Heart right ventricle (tissue), 16 donors: ENCODE measurements around the gene MCM5. TPM values are rescaled to one million over a fixed set of nuclear protein-coding genes. Genes with fewer than 3 reads are reported as not detected.

ENCODE experiments used
- ATAC-seq, 8 donors: fragments of 200-7000 bp; cut with Tn5 transposase; one replicate each; pipeline ENCODE4 v1.9.1; 2020; ENCODE audit warnings: mild to moderate bottlenecking in 8 of 8, moderate library complexity in 8 of 8, moderate number of reproducible peaks in 1 of 8
- DNase-seq, 2 donors: peaks; one replicate each; pipeline ENCODE4 v3.0.0-alpha.2; 2020
- H3K27ac ChIP-seq, 10 donors: fragments of 200-600 bp; sonication (generic) in 2 of 10; one replicate each; pipeline versions ENCODE4 v1.5.0 to v1.8.0; 2020 to 2022; ENCODE audit warnings: mild to moderate bottlenecking in 3 of 10
- H3K27me3 ChIP-seq, 7 donors: fragments of 200-600 bp; one replicate each; pipeline ENCODE4 v1.8.0; 2021 to 2022; ENCODE audit warnings: mild to moderate bottlenecking in 2 of 7
- H3K36me3 ChIP-seq, 9 donors: fragments of 200-600 bp; sonication (generic) in 1 of 9; one replicate each; pipeline versions ENCODE4 v1.5.0 to v1.8.0; 2020 to 2022; ENCODE audit warnings: mild to moderate bottlenecking in 2 of 9
- H3K4me1 ChIP-seq, 9 donors: fragments of 200-600 bp; sonication (generic) in 1 of 9; one replicate each; pipeline versions ENCODE4 v1.5.0 to v1.8.0; 2020 to 2022; ENCODE audit warnings: mild to moderate bottlenecking in 4 of 9
- H3K4me3 ChIP-seq, 10 donors: fragments of 200-600 bp; sonication (generic) in 2 of 10; one replicate each; pipeline versions ENCODE4 v1.5.0 to v1.8.0; 2020 to 2022; ENCODE audit warnings: mild to moderate bottlenecking in 7 of 10, moderate library complexity in 2 of 10
- H3K9me3 ChIP-seq, 11 donors: fragments of 200-600 bp in 10 of 11; sonication (generic) in 2 of 11; one replicate each; pipeline versions ENCODE4 v1.5.0 to v1.8.0; 2013 to 2022; ENCODE audit warnings: mild to moderate bottlenecking in 2 of 11, control low read depth in 1 of 11, moderate library complexity in 1 of 11
- CTCF ChIP-seq, 9 donors: fragments of 200-600 bp; sonication (generic) in 2 of 9; IDR thresholded peaks; one replicate each; pipeline versions ENCODE4 v1.5.0 to v1.8.0; 2021 to 2022; ENCODE audit warnings: antibody characterized with exemption in 9 of 9, mild to moderate bottlenecking in 5 of 9, moderate library complexity in 1 of 9
- WGBS, 2 donors: extraction: QIAGEN DNeasy Blood & Tissue Kit; methylation state at CpG; one replicate each; pipeline ENCODE4 v1.1.7; 2013; ENCODE audit warnings: inconsistent platforms in 1 of 2; 5-methylcytosine and 5-hydroxymethylcytosine counted together
- intact Hi-C, 10 donors: fragments of 100-400 bp; cut with DNase I; formaldehyde crosslinking; loops; one replicate each; pipeline versions ENCODE4 v1.11.1 to v1.14.2; 2022
- polyA plus RNA-seq, 2 donors: library from polyadenylated mRNA; stranded (reverse); fragments of 200-250 nt; gene quantifications; one replicate each; pipeline ENCODE4 v1.2.3, GENCODE V29; 2013
- total RNA-seq, 10 donors: library from RNA; stranded (reverse); fragmentation: NEBNext Ultra II Directional in 3 of 10; extraction: Animal tissue kit (Norgen Biotek cat#: 25700) in 3 of 10; gene quantifications; one replicate each; pipeline versions ENCODE4 v1.2.1 to v1.2.4, GENCODE V29; 2021 to 2023
- donor health status: Arrhythmogenic right ventricular cardiomyopathy.
- donor health status: ischemic (EF 13 %, LVEDD 7.1; RV severe dilation, severe dysfunction).
- donor health status: healthy with polysubstance abuse.
- donor health status: DM: no; HTN: yes; CAD: no.
- donor health status: DM: no; HTN: no; CAD: no.
- donor health status: ischemic (EF 25% LVEDD 6.9; RV normal size, moderate dysfunction).
- donor health status: ischemic (EF 25% LVEDD 5.7; RV mildly dilated, moderate dysfunction).
- donor health status: healthy.
- donor health status: DM: yes; HTN: yes; CAD: no.
- donor health status: Ischemic cardiomyopathy.
- donor health status: ischemic (EF 35%, LVEDD 5.7; RV mildly dilated, moderate dysfunction).
- donor health status: nonischemic (EF 11% LVEDD 7.7; RV severe dilation, severe dysfunction).
- donor health status: DM: yes; HTN: yes; CAD: no.
- donor health status: PGD.
- donor health status: ischemic (EF 29% LVEDD 5.4; RV normal size, mild dysfunction).
- donor health status: nonischemic (EF 23%, LVEDD 6.1; RV moderate dilation, normal function).

The MCM5 gene
- total and polyA plus RNA-seq, 12 donors = 5.7 to 21.4 (median 11.2) TPM

DNA sequence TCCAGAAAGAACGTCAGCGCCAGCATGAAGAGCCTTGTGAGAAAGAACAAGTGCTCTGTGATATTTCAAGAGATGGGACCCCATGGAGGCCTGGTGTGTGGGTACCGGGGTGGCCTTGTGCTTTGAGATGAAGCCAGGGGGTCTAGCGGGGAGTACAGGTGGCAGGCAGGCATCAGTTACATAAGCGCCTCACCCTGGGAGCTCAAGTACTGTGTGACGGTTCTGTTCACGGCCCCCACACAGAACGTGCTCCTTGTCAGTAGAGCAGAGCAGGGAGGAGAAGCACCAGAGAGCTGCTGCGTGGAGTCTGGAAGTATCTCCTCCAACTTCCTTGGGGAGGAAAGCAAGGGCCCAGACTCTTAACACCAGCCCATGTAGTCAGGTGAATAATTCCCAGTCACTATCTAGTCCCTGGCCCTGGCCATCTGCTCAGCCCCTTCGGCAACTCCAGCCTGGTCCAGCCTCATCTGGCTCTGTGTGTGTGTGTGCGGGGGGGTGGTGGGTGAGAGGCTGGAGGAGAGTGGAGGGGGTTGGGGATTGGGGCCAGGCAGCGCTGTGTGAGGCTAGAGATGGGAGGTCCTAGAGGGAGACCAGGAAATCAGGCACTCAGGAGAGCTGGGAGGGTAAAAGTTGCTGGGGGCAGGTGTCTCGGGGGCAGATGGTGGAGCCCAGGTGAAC is 32.4 kb downstream of the MCM5 start:
- intact Hi-C loops = loop anchor here in 6 of 10 donors (5.0 to 10.0 kb wide), 5 partner anchors 150 to 692 kb away; no protein-coding TSS in a partner anchor
- peaks cover 0 to 18% (median 10%) of the 10 kb centered on the region in 11 donors for H3K9me3 ChIP-seq
- H3K36me3 ChIP-seq = peaks cover 0 to 25% (median 0%) of the 10 kb centered on the region in 9 donors
- ATAC-seq (no peak), DNase-seq (no peak)
- WGBS, 2 donors = 97 to 99% methylated on average over 13 of the region's 13 CpGs
- TF ChIP-seq CTCF (IDR thresholded peaks at IDR 0.05) = no peak
- no peaks in the 10 kb centered on the region for H3K27me3 ChIP-seq
- peaks cover 0 to 14% (median 8%) of the 10 kb centered on the region in 9 donors for H3K4me1 ChIP-seq
- no peak overlapping the region for H3K27ac ChIP-seq
- H3K4me3 ChIP-seq = no peak overlapping the region

- peaks cover 0 to 14% (median 8%) of the 10 kb centered on the region in 9 donors for H3K4me1 ChIP-seq
- WGBS, 2 donors = 94 to 96% methylated on average over 5 of the region's 5 CpGs
- H3K27me3 ChIP-seq = no peaks in the 10 kb centered on the region
- H3K36me3 ChIP-seq = peaks cover 0 to 25% (median 0%) of the 10 kb centered on the region in 9 donors
- DNase-seq (no peak), ATAC-seq (no peak)
- TF ChIP-seq CTCF (IDR thresholded peaks at IDR 0.05) = no peak
- intact Hi-C loops = loop anchor here in 6 of 10 donors (5.0 to 10.0 kb wide), 5 partner anchors 148 to 691 kb away; no protein-coding TSS in a partner anchor
- no peak overlapping the region for H3K27ac ChIP-seq
- H3K9me3 ChIP-seq = peaks cover 0 to 18% (median 10%) of the 10 kb centered on the region in 11 donors
- no peak overlapping the region for H3K4me3 ChIP-seq
These were observed 34.2 kb downstream of the MCM5 start for GRCh38 chr22:35434061-35434710.

- peaks cover 0 to 18% (median 10%) of the 10 kb centered on the region in 11 donors for H3K9me3 ChIP-seq
- intact Hi-C loops = loop anchor here in 4 of 10 donors (10.0 kb wide), 2 partner anchors 490 to 690 kb away; no protein-coding TSS in a partner anchor
- DNase-seq = no peak
These were observed 35.3 kb downstream of the MCM5 start for GRCh38 chr22:35435201-35435740.

More at GRCh38 chr22:35435201-35435740, 35.3 kb downstream of the MCM5 start:
- 75 to 84% methylated on average over 8 of the region's 8 CpGs for WGBS, 2 donors
- Histone ChIP-seq H3K27me3 (no peaks in the 10 kb centered on the region), H3K4me1 (peaks cover 0 to 17% (median 8%) of the 10 kb centered on the region in 9 donors), H3K36me3 (peaks cover 0 to 25% (median 0%) of the 10 kb centered on the region in 9 donors), H3K4me3 (no peak overlapping the region), H3K27ac (no peak overlapping the region)
- no peak for ATAC-seq
- no peak for TF ChIP-seq CTCF (IDR thresholded peaks at IDR 0.05)
